ENCODE results near the gene UNC119B.

Gene UNC119B

DNA sequence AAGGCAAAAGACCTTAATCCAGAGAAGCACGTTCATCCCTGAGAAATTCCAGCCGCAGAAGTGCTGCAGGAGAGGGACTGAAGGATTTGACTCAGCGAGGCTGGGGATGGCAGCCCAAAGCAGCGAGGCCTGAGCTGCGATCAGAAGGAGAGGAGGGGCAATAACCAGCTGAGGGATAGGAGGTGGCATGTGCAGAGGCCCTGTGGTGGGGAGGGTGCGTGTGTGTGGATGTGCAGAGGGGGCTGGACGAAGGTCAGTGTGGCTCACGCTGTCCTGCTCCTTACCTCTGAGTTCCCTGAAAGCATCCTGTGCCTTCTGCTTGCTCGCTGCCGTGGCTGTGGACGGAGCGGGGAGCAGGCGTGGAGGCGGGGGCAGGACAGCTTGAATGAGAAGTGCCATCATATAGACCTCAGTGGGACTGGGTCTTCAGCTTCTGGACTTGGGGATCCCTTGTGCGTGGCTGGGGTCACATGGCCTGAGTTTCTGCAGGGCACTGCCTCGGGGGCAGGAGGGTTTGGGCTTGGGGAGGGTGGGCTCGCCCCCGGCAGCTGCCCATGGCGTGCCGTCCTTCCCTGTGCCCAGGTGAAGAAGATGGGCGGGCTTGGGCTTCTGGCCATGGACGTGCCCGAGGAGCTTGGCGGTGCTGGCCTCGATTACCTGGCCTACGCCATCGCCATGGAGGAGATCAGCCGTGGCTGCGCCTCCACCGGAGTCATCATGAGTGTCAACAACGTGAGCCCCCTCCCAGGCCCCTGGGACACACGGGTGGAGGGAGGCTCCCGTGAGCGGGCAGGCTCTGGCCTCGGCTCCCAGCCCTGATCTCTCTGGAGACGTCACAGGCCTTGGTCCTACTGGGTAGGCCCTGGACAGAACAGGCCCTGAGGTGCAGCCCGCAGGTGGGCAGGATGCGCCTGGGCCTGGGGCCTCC lies 26.4 kb downstream of the UNC119B start:
- Histone ChIP-seq H3K27ac (ENCODE audit: low read length) (no peak overlapping the region), H3K36me3 (ENCODE audit: control insufficient read depth, low read depth, low read length) (no peaks in the 10 kb centered on the region), H3K9me3 (ENCODE audit: control insufficient read depth, low read depth, low read length) (no peaks in the 10 kb centered on the region), H3K27me3 (ENCODE audit: control insufficient read depth, insufficient read depth, low read length) (no peaks in the 10 kb centered on the region), H3K4me3 (ENCODE audit: low read length) (no peak overlapping the region), H3K4me1 (ENCODE audit: control insufficient read depth, low read depth, low read length) (no peaks in the 10 kb centered on the region), H3K9ac (ENCODE audit: low read length) (no peak overlapping the region)

DNA sequence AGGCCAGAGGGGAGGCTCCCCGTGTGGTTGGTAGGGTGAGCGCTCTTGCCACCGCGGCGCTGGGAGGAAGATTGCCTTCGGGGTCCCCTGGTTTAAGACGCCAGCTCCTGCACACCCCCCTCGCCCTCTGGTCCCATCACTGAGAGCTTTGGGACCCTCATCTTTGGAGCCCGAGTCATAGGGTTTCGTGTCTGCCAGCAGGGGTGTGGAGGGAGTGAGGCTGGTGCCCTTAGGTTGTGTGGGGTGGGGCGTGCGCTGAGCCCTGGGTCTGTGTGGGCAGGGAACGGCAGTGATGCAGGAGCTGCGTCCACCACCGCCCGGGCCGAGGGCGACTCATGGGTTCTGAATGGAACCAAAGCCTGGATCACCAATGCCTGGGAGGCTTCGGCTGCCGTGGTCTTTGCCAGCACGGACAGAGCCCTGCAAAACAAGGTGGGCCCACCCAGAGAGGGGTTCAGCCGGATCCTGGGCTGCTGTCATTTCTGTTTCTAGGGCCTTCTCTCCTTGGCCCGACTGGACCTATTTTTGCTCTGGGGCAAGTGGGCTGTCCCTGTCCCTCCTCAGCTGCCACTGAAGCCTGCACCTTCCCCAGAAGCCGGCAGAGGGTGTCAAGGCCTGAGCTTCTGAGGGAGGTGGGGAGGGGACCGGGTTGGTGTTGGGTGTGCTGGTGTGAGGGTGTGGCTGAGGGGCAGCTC lies 27.4 kb downstream of the UNC119B start:
- Histone ChIP-seq H3K4me3 (ENCODE audit: low read length) (no peak overlapping the region), H3K27me3 (ENCODE audit: control insufficient read depth, insufficient read depth, low read length) (no peaks in the 10 kb centered on the region), H3K27ac (ENCODE audit: low read length) (no peak overlapping the region), H3K36me3 (ENCODE audit: control insufficient read depth, low read depth, low read length) (no peaks in the 10 kb centered on the region), H3K9ac (ENCODE audit: low read length) (no peak overlapping the region), H3K9me3 (ENCODE audit: control insufficient read depth, low read depth, low read length) (no peaks in the 10 kb centered on the region), H3K4me1 (ENCODE audit: control insufficient read depth, low read depth, low read length) (no peaks in the 10 kb centered on the region)

DNA sequence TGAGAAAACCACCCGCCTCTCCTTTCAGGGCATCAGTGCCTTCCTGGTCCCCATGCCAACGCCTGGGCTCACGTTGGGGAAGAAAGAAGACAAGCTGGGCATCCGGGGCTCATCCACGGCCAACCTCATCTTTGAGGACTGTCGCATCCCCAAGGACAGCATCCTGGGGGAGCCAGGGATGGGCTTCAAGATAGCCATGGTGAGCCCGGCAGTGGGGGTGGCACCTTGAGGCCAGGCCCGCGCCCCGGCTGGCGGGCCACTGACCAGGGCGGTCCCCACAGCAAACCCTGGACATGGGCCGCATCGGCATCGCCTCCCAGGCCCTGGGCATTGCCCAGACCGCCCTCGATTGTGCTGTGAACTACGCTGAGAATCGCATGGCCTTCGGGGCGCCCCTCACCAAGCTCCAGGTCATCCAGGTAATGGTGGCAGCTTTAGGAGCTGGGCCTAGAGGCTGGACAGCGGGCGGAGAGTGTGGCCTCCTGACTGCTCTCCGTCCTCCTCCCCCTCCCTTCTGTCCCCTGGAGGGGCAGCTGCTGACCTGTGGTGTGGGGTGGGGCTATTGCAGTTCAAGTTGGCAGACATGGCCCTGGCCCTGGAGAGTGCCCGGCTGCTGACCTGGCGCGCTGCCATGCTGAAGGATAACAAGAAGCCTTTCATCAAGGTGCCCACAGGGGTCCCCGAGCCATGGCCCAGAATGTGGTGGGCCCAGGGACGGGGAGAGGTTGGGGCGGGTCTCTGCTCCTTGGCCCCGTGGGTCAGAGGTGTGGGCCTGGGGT lies 28.2 kb downstream of the UNC119B start:
- Histone ChIP-seq H3K4me3 (ENCODE audit: low read length) (no peak overlapping the region), H3K4me1 (ENCODE audit: control insufficient read depth, low read depth, low read length) (no peaks in the 10 kb centered on the region), H3K9me3 (ENCODE audit: control insufficient read depth, low read depth, low read length) (no peaks in the 10 kb centered on the region), H3K36me3 (ENCODE audit: control insufficient read depth, low read depth, low read length) (no peaks in the 10 kb centered on the region), H3K9ac (ENCODE audit: low read length) (no peak overlapping the region), H3K27ac (ENCODE audit: low read length) (no peak overlapping the region), H3K27me3 (ENCODE audit: control insufficient read depth, insufficient read depth, low read length) (no peaks in the 10 kb centered on the region)

DNA sequence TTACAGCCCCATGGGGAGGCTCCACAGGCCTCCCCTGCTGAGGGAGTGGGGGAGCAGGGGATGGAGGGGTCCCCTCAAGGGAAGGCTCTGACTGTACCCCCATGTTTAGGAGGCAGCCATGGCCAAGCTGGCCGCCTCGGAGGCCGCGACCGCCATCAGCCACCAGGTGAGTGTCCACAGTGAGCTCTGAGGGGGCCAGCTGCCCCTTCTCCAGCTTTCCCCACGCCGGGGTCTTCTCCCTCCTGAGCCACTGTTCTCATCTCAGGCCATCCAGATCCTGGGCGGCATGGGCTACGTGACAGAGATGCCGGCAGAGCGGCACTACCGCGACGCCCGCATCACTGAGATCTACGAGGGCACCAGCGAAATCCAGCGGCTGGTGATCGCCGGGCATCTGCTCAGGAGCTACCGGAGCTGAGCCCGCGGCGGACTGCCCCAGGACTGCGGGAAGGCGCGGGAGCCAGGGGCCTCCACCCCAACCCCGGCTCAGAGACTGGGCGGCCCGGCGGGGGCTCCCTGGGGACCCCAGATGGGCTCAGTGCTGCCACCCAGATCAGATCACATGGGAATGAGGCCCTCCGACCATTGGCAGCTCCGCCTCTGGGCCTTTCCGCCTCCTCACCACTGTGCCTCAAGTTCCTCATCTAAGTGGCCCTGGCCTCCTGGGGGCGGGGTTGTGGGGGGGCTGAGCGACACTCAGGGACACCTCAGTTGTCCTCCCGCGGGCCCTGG lies 28.9 kb downstream of the UNC119B start:
- Histone ChIP-seq H3K36me3 (ENCODE audit: control insufficient read depth, low read depth, low read length) (no peaks in the 10 kb centered on the region), H3K4me1 (ENCODE audit: control insufficient read depth, low read depth, low read length) (no peaks in the 10 kb centered on the region), H3K9me3 (ENCODE audit: control insufficient read depth, low read depth, low read length) (no peaks in the 10 kb centered on the region)

DNA sequence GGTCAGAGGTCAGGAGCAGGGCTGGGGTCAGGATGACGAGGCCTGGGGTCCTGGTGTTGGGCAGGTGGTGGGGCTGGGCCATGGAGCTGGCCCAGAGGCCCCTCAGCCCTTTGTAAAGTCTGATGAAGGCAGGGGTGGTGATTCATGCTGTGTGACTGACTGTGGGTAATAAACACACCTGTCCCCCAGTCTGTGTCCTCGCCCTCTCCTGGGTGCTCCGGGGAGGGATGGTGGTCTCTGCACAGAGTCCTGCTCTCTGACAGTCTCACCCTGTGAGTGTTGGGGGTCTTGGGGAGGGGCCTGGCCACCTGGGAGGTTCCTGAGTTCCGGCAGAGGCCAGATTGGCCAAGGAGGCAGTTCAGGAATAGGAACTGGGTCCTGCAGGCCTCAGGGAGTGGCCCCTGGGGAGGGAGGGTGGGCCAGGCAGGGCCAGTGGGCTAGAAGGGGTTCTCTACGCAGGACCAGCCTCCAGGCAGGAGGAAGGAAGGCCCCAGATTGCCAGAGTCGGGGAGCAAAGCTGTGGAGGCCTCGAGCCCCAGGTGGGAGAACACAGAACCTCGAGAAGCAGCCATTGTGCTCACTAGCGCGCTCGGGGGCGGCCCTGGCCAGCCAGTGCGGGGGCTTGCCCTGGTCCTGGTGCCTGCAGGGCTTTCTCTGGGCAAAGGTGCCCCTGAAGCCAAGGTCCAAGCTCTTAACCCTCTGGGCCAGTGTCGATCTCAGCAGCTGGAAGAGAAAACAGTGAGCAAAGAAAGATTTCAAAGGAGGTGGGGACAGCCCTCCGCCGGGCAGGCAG lies 29.8 kb downstream of the UNC119B start:
- Histone ChIP-seq H3K9ac (ENCODE audit: low read length) (no peak overlapping the region), H3K4me1 (ENCODE audit: control insufficient read depth, low read depth, low read length) (no peaks in the 10 kb centered on the region), H3K9me3 (ENCODE audit: control insufficient read depth, low read depth, low read length) (no peaks in the 10 kb centered on the region), H3K36me3 (ENCODE audit: control insufficient read depth, low read depth, low read length) (no peaks in the 10 kb centered on the region), H3K27ac (ENCODE audit: low read length) (no peak overlapping the region), H3K4me3 (ENCODE audit: low read length) (no peak overlapping the region), H3K27me3 (ENCODE audit: control insufficient read depth, insufficient read depth, low read length) (no peaks in the 10 kb centered on the region)

More for the DNA sequence above, 28.9 kb downstream of the UNC119B start:
- H3K27me3 ChIP-seq (ENCODE audit: control insufficient read depth, insufficient read depth, low read length) = no peaks in the 10 kb centered on the region
- H3K9ac ChIP-seq (ENCODE audit: low read length) = no peak overlapping the region
- no peak overlapping the region for H3K27ac ChIP-seq (ENCODE audit: low read length)
- no peak overlapping the region for H3K4me3 ChIP-seq (ENCODE audit: low read length)

DNA sequence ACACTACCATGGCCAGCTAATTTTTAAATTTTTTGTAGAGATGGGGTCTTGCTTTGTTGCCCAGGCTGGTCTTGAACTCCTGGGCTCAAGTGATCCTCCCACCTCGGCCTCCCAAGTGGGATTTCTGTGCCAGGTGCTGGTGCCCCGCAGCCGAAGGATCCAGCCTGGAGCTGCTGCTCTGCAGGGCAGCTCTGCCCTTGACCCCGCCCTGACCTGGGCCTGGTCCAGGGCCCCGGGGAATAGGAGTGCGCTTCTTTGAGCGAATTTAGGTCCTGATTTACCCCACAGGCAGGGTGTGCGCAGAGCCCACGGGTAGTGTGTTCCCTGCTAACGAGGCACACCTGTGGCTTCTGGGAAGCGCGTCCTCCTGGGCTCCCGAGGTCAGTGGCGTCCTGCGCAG lies 30.6 kb downstream of the UNC119B start:
- Histone ChIP-seq H3K27me3 (ENCODE audit: control insufficient read depth, insufficient read depth, low read length) (no peaks in the 10 kb centered on the region), H3K9ac (ENCODE audit: low read length) (no peak overlapping the region), H3K9me3 (ENCODE audit: control insufficient read depth, low read depth, low read length) (no peaks in the 10 kb centered on the region), H3K36me3 (ENCODE audit: control insufficient read depth, low read depth, low read length) (no peaks in the 10 kb centered on the region), H3K4me1 (ENCODE audit: control insufficient read depth, low read depth, low read length) (no peaks in the 10 kb centered on the region), H3K4me3 (ENCODE audit: low read length) (no peak overlapping the region), H3K27ac (ENCODE audit: low read length) (no peak overlapping the region)

DNA sequence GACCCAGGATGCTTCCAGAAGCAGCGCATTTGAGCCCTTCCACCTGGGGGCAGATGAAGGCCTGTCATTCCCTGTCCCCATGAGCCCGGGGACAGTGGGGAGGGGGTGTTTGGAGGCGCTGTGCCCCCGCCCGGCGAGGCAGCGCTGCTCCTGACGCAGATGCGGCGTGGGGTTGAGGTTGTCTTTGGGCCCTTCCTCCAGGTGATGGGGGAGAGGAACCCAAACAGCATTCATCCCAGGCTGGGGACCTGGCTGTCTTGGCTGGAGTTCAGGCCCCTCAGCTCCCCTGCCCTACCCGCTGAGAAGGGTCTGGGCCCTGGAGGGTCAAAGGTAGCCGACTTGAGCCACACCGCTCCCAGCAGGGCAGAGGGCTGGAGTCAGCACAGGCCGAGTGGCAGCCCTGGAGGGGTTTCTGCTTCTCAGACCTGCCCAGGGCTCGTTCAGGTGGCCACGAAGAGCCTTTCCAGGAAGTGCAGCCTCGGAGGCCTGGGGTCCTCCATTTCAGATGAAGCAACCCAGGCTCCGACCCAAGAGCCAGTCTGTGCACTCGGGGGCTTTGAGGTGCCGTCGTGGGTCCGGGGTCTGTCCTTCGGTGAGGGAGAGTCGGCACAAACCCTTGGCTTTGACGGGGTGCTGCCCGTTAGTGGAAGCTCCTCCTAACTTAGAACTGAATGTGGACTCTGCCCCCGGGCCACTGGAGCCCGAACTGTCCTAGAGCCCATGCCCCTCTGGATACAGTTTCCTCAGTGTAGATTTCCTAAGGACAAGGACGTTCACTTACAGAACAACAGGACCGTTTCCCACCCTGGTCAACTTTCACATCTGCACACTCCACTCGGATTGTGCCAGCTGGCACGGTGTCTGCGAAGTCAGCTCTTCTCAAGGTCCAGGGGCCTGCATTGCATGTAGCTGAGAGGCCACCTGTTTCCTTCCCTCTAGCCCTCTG lies 31.5 kb downstream of the UNC119B start:
- Histone ChIP-seq H3K27me3 (ENCODE audit: control insufficient read depth, insufficient read depth, low read length) (no peaks in the 10 kb centered on the region), H3K4me1 (ENCODE audit: control insufficient read depth, low read depth, low read length) (no peaks in the 10 kb centered on the region), H3K36me3 (ENCODE audit: control insufficient read depth, low read depth, low read length) (no peaks in the 10 kb centered on the region), H3K4me3 (ENCODE audit: low read length) (no peak overlapping the region), H3K27ac (ENCODE audit: low read length) (no peak overlapping the region), H3K9ac (ENCODE audit: low read length) (no peak overlapping the region), H3K9me3 (ENCODE audit: control insufficient read depth, low read depth, low read length) (no peaks in the 10 kb centered on the region)

DNA sequence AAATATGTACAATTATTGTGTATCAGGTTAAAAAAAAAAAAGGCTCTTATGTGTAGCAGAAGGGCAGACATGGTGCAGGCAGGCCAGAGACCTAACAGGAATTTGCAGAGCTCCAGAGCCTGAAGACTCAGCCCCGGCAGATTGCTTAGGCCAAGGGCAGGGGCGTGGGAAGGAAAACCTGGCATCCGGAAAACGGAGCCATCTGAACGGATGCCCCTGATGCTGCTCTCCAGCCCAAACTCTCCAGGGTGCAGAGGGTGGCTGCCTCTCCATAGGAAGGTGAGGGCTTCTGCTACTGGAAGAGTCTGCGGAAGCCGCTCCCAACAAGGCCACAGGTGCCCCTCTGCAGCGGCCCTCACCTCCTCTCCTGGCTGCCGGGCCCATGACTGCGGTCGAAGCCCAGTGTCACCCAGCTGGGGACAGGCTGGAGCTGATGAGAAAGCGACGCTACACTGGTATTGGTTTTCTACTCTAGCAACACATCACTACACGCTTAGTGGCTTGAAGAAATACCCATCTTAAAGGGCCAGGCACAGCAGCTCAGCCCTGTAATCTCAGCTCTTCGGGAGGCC lies 34.8 kb downstream of the UNC119B start:
- H3K9me3 ChIP-seq (ENCODE audit: control insufficient read depth, low read depth, low read length) = no peaks in the 10 kb centered on the region
- no peak overlapping the region for H3K9ac ChIP-seq (ENCODE audit: low read length)
- H3K27me3 ChIP-seq (ENCODE audit: control insufficient read depth, insufficient read depth, low read length) = no peaks in the 10 kb centered on the region
- H3K36me3 ChIP-seq (ENCODE audit: control insufficient read depth, low read depth, low read length) = no peaks in the 10 kb centered on the region
- H3K4me3 ChIP-seq (ENCODE audit: low read length) = no peak overlapping the region
- no peaks in the 10 kb centered on the region for H3K4me1 ChIP-seq (ENCODE audit: control insufficient read depth, low read depth, low read length)
- no peak overlapping the region for H3K27ac ChIP-seq (ENCODE audit: low read length)

DNA sequence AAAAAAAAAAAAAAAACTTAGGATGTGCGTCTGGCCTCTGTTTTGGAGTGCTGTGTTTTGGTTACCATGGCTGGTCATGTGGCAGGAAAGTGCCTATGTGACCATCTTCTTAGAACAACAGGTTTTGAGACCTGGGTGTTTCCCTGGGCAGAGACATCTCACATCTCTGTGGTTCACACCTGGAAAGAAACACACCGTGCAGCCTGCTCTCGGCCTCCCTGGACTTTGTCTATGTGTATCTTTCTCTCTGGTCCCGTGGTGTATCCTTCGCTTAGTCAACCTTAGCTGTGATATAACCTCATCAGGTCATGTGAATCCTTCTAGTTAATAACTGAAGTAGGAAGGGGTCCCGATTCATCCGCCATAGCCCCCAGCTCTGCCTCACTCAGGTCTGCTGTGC lies 38.0 kb downstream of the UNC119B start:
- no peaks in the 10 kb centered on the region for H3K36me3 ChIP-seq (ENCODE audit: control insufficient read depth, low read depth, low read length)
- no peak overlapping the region for H3K27ac ChIP-seq (ENCODE audit: low read length)
- no peak overlapping the region for H3K4me3 ChIP-seq (ENCODE audit: low read length)
- H3K4me1 ChIP-seq (ENCODE audit: control insufficient read depth, low read depth, low read length) = no peaks in the 10 kb centered on the region
- no peaks in the 10 kb centered on the region for H3K9me3 ChIP-seq (ENCODE audit: control insufficient read depth, low read depth, low read length)
- no peaks in the 10 kb centered on the region for H3K27me3 ChIP-seq (ENCODE audit: control insufficient read depth, insufficient read depth, low read length)
- no peak overlapping the region for H3K9ac ChIP-seq (ENCODE audit: low read length)
